ENCODE measurements around the gene NIPSNAP3A.
"Not testable (repeated sequence)": the region's sequence is repeated elsewhere in the genome, so short reads cannot be mapped to it uniquely, and the experiment has no call there.

Gene NIPSNAP3A

DNA sequence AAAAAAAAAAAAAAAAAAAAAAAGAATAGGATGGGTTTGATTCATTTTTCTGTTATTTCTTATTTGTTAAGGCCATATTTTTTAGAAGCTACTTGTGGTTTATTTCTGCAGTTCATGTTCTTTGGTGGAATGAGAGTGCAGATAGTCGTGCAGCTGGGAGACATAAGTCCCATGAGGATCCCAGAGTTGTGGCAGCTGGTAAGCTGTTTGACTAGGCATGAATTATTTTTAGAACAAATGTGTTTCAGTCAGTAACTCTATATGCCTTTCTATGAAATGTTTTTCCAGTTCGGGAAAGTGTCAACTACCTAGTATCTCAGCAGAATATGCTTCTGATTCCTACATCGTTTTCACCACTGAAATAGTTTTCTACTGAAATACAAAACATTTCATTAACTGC lies 11.5 kb downstream of the NIPSNAP3A start:
- Histone ChIP-seq H3K36me3 (ENCODE audit: insufficient read depth, low read length) (no peaks in the 10 kb centered on the region), H3K9ac (ENCODE audit: low read depth, low read length) (no peak overlapping the region), H3K9me3 (ENCODE audit: control insufficient read depth, insufficient read depth, low read length) (no peaks in the 10 kb centered on the region), H3K4me1 (ENCODE audit: insufficient read depth, low read length) (no peaks in the 10 kb centered on the region)

GRCh38 chr9:104765138-104765537 lies 17.7 kb downstream of the NIPSNAP3A start:
- H3K36me3 ChIP-seq (ENCODE audit: insufficient read depth, low read length), result no peaks in the 10 kb centered on the region
- no peaks in the 10 kb centered on the region for H3K9me3 ChIP-seq (ENCODE audit: control insufficient read depth, insufficient read depth, low read length)
- H3K4me1 ChIP-seq (ENCODE audit: insufficient read depth, low read length), result no peaks in the 10 kb centered on the region
- H3K9ac ChIP-seq (ENCODE audit: low read depth, low read length), result no peak overlapping the region

GRCh38 chr9:104766025-104766424 lies 18.5 kb downstream of the NIPSNAP3A start:
- Histone ChIP-seq H3K36me3 (ENCODE audit: insufficient read depth, low read length) (no peaks in the 10 kb centered on the region), H3K9me3 (ENCODE audit: control insufficient read depth, insufficient read depth, low read length) (no peaks in the 10 kb centered on the region), H3K4me1 (ENCODE audit: insufficient read depth, low read length) (no peaks in the 10 kb centered on the region), H3K9ac (ENCODE audit: low read depth, low read length) (no peak overlapping the region)

- no peaks in the 10 kb centered on the region for H3K9me3 ChIP-seq (ENCODE audit: control insufficient read depth, insufficient read depth, low read length)
- H3K9ac ChIP-seq (ENCODE audit: low read depth, low read length), result no peak overlapping the region
- H3K4me1 ChIP-seq (ENCODE audit: insufficient read depth, low read length), result no peaks in the 10 kb centered on the region
- H3K36me3 ChIP-seq (ENCODE audit: insufficient read depth, low read length), result no peaks in the 10 kb centered on the region
These were observed 20.0 kb downstream of the NIPSNAP3A start for GRCh38 chr9:104767507-104767906.

DNA sequence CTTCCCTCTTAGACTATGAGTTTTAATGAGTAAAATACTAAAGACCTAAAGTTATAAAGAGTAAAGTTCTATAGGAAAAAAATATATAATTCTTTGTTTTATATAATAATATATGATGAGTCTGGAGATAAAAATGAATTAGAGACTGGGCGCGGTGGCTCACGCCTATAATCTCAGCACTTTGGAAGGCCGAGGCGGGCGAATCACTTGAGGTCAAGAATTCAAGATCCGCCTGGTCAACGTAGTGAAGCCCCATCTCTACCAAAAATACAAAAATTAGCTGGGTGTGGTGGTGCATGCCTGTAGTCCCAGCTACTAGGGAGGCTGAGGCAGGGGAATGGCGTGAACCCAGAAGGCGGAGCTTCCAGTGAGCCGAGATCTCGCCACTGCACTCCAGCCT lies 21.5 kb downstream of the NIPSNAP3A start:
- H3K9ac ChIP-seq (ENCODE audit: low read depth, low read length); H3K9me3 ChIP-seq (ENCODE audit: control insufficient read depth, insufficient read depth, low read length); H3K36me3 ChIP-seq (ENCODE audit: insufficient read depth, low read length); H3K4me1 ChIP-seq (ENCODE audit: insufficient read depth, low read length): not testable (repeated sequence)

DNA sequence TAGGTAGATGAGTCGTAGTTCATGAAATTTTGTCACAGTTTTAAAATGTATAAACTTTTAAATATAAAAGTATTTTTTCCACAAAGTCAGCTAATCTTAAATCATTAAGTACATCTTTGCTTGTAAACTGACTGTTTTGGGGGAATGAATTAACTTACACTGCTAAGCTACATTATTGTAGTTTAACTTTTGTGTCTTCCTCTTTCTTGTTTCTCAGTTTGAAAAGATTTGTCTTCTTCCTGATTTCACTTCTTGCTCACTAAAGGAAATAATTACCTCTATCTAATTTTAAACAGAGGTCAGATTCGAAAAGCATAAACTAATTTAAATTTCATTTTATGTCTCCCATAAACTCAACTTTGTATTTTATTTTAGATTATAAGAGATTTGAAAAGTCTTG lies 22.2 kb downstream of the NIPSNAP3A start:
- no peaks in the 10 kb centered on the region for H3K4me1 ChIP-seq (ENCODE audit: insufficient read depth, low read length)

GRCh38 chr9:104772714-104773510 lies 25.4 kb downstream of the NIPSNAP3A start:
- no peaks in the 10 kb centered on the region for H3K4me1 ChIP-seq (ENCODE audit: insufficient read depth, low read length)
- no peaks in the 10 kb centered on the region for H3K9me3 ChIP-seq (ENCODE audit: control insufficient read depth, insufficient read depth, low read length)
- no peak overlapping the region for H3K9ac ChIP-seq (ENCODE audit: low read depth, low read length)

More for the DNA sequence above, 22.2 kb downstream of the NIPSNAP3A start:
- no peak overlapping the region for H3K9ac ChIP-seq (ENCODE audit: low read depth, low read length)
- no peaks in the 10 kb centered on the region for H3K9me3 ChIP-seq (ENCODE audit: control insufficient read depth, insufficient read depth, low read length)
- H3K36me3 ChIP-seq (ENCODE audit: insufficient read depth, low read length), result no peaks in the 10 kb centered on the region

DNA sequence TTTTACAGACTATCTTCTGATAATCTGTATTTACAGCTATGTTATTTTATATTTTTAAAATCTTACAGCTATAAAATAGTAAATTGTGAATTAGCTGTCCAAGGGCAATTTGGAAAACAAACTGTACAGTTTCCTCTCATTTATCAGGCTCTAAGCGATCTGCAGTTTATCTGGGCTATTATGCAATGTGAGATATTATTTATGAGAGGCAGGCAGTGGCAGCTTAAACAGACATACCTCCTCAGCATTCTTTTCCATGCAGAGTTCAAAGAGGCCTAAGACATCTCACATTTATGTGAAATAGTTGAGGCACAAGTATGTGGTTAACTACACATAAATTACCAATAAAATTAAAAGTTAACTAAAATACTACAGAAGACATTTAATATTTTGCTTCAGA lies 26.6 kb downstream of the NIPSNAP3A start:
- Histone ChIP-seq H3K9ac (ENCODE audit: low read depth, low read length) (no peak overlapping the region), H3K9me3 (ENCODE audit: control insufficient read depth, insufficient read depth, low read length) (no peaks in the 10 kb centered on the region), H3K36me3 (ENCODE audit: insufficient read depth, low read length) (no peaks in the 10 kb centered on the region), H3K4me1 (ENCODE audit: insufficient read depth, low read length) (no peaks in the 10 kb centered on the region)

More at GRCh38 chr9:104772714-104773510, 25.4 kb downstream of the NIPSNAP3A start:
- H3K36me3 ChIP-seq (ENCODE audit: insufficient read depth, low read length), result no peaks in the 10 kb centered on the region

- no peak overlapping the region for H3K9ac ChIP-seq (ENCODE audit: low read depth, low read length)
These were observed 27.5 kb downstream of the NIPSNAP3A start for GRCh38 chr9:104774831-104775573.

GRCh38 chr9:104775574-104775936 lies 28.1 kb downstream of the NIPSNAP3A start:
- Histone ChIP-seq H3K9ac (ENCODE audit: low read depth, low read length) (no peak overlapping the region), H3K9me3 (ENCODE audit: control insufficient read depth, insufficient read depth, low read length) (no peaks in the 10 kb centered on the region), H3K36me3 (ENCODE audit: insufficient read depth, low read length) (no peaks in the 10 kb centered on the region), H3K4me1 (ENCODE audit: insufficient read depth, low read length) (no peaks in the 10 kb centered on the region)

More at GRCh38 chr9:104774831-104775573, 27.5 kb downstream of the NIPSNAP3A start:
- Histone ChIP-seq H3K9me3 (ENCODE audit: control insufficient read depth, insufficient read depth, low read length) (no peaks in the 10 kb centered on the region), H3K4me1 (ENCODE audit: insufficient read depth, low read length) (no peaks in the 10 kb centered on the region), H3K36me3 (ENCODE audit: insufficient read depth, low read length) (no peaks in the 10 kb centered on the region)

DNA sequence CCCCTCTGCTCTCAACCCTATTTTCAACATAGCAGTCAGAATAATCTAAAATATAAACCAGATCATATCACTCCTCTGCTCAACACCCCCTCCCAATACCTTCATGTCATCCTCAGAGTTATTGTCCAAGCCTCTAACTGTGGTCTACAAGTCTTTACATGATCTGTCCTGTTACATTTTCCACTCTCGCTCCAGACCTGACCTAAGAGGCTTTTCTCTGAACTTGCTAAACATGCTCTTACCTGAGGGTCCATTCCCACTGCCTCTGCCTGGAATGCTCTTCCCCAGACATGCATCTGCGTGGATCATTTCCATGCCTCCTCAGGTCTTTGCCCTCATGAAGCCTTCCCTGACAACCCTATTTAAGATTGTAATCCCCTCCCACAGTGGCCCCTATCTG lies 28.5 kb downstream of the NIPSNAP3A start:
- H3K9ac ChIP-seq (ENCODE audit: low read depth, low read length), result no peak overlapping the region
- no peaks in the 10 kb centered on the region for H3K9me3 ChIP-seq (ENCODE audit: control insufficient read depth, insufficient read depth, low read length)
- H3K36me3 ChIP-seq (ENCODE audit: insufficient read depth, low read length), result no peaks in the 10 kb centered on the region
- H3K4me1 ChIP-seq (ENCODE audit: insufficient read depth, low read length), result no peaks in the 10 kb centered on the region

GRCh38 chr9:104776797-104777196 lies 29.3 kb downstream of the NIPSNAP3A start:
- Histone ChIP-seq H3K4me1 (ENCODE audit: insufficient read depth, low read length) (no peaks in the 10 kb centered on the region), H3K36me3 (ENCODE audit: insufficient read depth, low read length) (no peaks in the 10 kb centered on the region), H3K9ac (ENCODE audit: low read depth, low read length) (no peak overlapping the region), H3K9me3 (ENCODE audit: control insufficient read depth, insufficient read depth, low read length) (no peaks in the 10 kb centered on the region)

DNA sequence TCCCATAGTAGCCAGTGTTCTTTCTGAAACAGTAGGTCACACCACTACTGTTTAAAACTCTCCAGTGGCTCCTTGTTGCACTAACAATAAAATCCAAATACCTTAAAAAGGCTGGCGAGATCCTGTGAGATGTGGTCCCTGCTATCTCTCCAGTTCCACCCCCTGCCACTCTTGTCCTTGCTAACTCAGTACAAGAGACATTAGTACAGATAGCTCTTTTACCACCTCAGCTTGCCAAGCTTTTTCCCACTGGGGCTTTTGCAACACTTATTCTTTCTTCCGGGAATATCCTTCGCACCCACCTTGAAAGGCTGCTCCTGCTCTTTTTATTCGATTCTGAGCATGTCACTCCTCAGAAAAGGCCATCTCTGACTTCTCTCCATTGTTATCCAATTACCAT lies 31.3 kb downstream of the NIPSNAP3A start:
- Histone ChIP-seq H3K4me1 (ENCODE audit: insufficient read depth, low read length) (no peaks in the 10 kb centered on the region), H3K36me3 (ENCODE audit: insufficient read depth, low read length) (no peaks in the 10 kb centered on the region), H3K9ac (ENCODE audit: low read depth, low read length) (no peak overlapping the region), H3K9me3 (ENCODE audit: control insufficient read depth, insufficient read depth, low read length) (no peaks in the 10 kb centered on the region)

DNA sequence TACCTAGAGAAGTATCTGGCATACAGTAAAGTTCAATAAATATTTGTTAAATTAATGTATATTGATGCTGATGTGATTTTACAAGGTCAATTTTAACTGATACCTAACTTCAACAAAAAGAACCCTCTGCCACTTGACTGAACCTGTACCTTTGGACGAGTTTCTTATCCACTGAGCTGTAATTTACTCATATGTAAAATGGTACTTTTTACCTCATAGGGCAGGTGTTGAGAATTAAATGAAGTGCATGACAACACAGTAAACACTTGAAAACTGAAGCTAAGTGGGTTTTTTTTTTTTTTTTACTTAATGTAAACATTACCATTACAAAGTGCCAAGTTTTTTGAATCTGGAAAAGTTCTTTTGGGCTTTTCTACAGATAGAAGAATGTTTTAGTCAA lies 31.9 kb downstream of the NIPSNAP3A start:
- H3K9ac ChIP-seq (ENCODE audit: low read depth, low read length), result no peak overlapping the region

GRCh38 chr9:104779946-104780535 lies 32.6 kb downstream of the NIPSNAP3A start:
- no peaks in the 10 kb centered on the region for H3K36me3 ChIP-seq (ENCODE audit: insufficient read depth, low read length)
- no peaks in the 10 kb centered on the region for H3K9me3 ChIP-seq (ENCODE audit: control insufficient read depth, insufficient read depth, low read length)
- no peaks in the 10 kb centered on the region for H3K4me1 ChIP-seq (ENCODE audit: insufficient read depth, low read length)
- H3K9ac ChIP-seq (ENCODE audit: low read depth, low read length), result no peak overlapping the region

More for the DNA sequence above, 31.9 kb downstream of the NIPSNAP3A start:
- Histone ChIP-seq H3K4me1 (ENCODE audit: insufficient read depth, low read length) (no peaks in the 10 kb centered on the region), H3K36me3 (ENCODE audit: insufficient read depth, low read length) (no peaks in the 10 kb centered on the region), H3K9me3 (ENCODE audit: control insufficient read depth, insufficient read depth, low read length) (no peaks in the 10 kb centered on the region)
